K562 (cell line): ENCODE measurements around the gene MGAT5. TPM values are rescaled to one million over a fixed set of nuclear protein-coding genes. Genes with fewer than 3 reads are reported as not detected.

Experiments
- ATAC-seq: fragments of 200-7000 bp; cut with Tn5 transposase; 3 replicates; pipeline ENCODE4 v1.9.1; 2020; ENCODE audit warnings: moderate library complexity
- BruUV-seq: library from RNA; stranded (reverse); fragments of 400-500 nt; replicated peaks from 2 replicates; lab custom pipeline; 2021; lab: Mats Ljungman, UMichigan
- CTCF ChIA-PET: fragments of 300-600 bp; formaldehyde crosslinking; extraction: SDS; loops from one replicate; lab custom pipeline; 2021; ENCODE audit warnings: low intra/inter-chr PET ratio; lab: Yijun Ruan, JAX
- POLR2A ChIA-PET: fragments of 300-600, 350-650 bp; sonication (Branson Sonifier 250); formaldehyde crosslinking; extraction: SDS; loops from one replicate; lab custom pipeline; 2021; ENCODE audit warnings: antibody characterized with exemption, inconsistent platforms; lab: Yijun Ruan, JAX
- DNase-seq, 4 experiments: peaks; one replicate each; pipeline versions ENCODE4 v3.0.0 to v3.0.0-alpha.2; 2011 to 2018; ENCODE audit warnings: low spot score in 3 of 4, mixed read lengths in 3 of 4; ENCODE audit errors: extremely low read depth in 1 of 4
- FAIRE-seq: peaks from 2 replicates; lab custom pipeline; 2011; peaks lifted over from hg19 to GRCh38; lab: Jason Lieb, UNC
- H2AFZ ChIP-seq: 2 replicates; pipeline ENCODE4 v1.6.0; 2011; ENCODE audit warnings: low read depth, low read length, control low read depth, inconsistent platforms
- H3K27ac ChIP-seq: fragments of 200-600 bp; 3 replicates; pipeline ENCODE4 v1.8.0; 2011; ENCODE audit warnings: low read depth, mild to moderate bottlenecking, control low read depth, inconsistent platforms, low read length, moderate library complexity, mixed read lengths; ENCODE audit errors: extremely low read depth
- H3K27me3 ChIP-seq, 2 experiments: fragments of 300-600 bp in 1 of 2; 2 replicates in 1 of 2; 3 replicates in 1 of 2; pipeline versions ENCODE4 v1.6.0 to v1.8.0; 2011; ENCODE audit warnings: inconsistent platforms in 2 of 2, low read length in 2 of 2, mild to moderate bottlenecking in 1 of 2, mixed read lengths in 1 of 2, moderate library complexity in 1 of 2; ENCODE audit not compliant: control insufficient read depth in 2 of 2, insufficient read depth in 2 of 2
- H3K36me3 ChIP-seq: fragments of 300-600 bp; 3 replicates; pipeline ENCODE4 v1.8.0; 2011; ENCODE audit warnings: mild to moderate bottlenecking, low read length, inconsistent platforms; ENCODE audit not compliant: control insufficient read depth, insufficient read depth
- H3K4me1 ChIP-seq, 2 experiments: fragments of 200-600 bp in 1 of 2; replicated peaks in 1 of 2; 2 replicates in 1 of 2; 3 replicates in 1 of 2; pipeline versions ENCODE4 v1.5.1 to v1.8.0; 2011; ENCODE audit warnings: inconsistent platforms in 2 of 2, low read length in 2 of 2, mild to moderate bottlenecking in 1 of 2, mixed read lengths in 1 of 2, moderate library complexity in 1 of 2; ENCODE audit not compliant: control insufficient read depth in 2 of 2, insufficient read depth in 2 of 2
- H3K4me2 ChIP-seq: 2 replicates; pipeline ENCODE4 v1.6.1; 2011; ENCODE audit warnings: low read length, control low read depth, inconsistent platforms, mixed read lengths; ENCODE audit not compliant: insufficient read depth
- H3K4me3 ChIP-seq: fragments of 200-600 bp; sonication (generic), shearing (Covaris generic); 2 replicates; pipeline ENCODE4 v1.5.1; 2016; ENCODE audit warnings: control low read depth, inconsistent platforms
- H3K79me2 ChIP-seq: fragments of 200-600 bp; 3 replicates; pipeline ENCODE4 v1.8.0; 2011; ENCODE audit warnings: low read length, inconsistent platforms; ENCODE audit not compliant: control insufficient read depth, insufficient read depth
- H3K9ac ChIP-seq, 2 experiments: 2 replicates each; pipeline versions ENCODE4 v1.6.0 to v1.6.1; 2011; ENCODE audit warnings: low read depth in 2 of 2, low read length in 2 of 2, control low read depth in 1 of 2, inconsistent platforms in 1 of 2, mild to moderate bottlenecking in 1 of 2, mixed read lengths in 1 of 2; ENCODE audit not compliant: insufficient read depth in 1 of 2
- H3K9me1 ChIP-seq: one replicate; pipeline ENCODE4 v1.6.0; 2011; ENCODE audit warnings: inconsistent platforms, mild to moderate bottlenecking, low read length, moderate library complexity; ENCODE audit not compliant: control insufficient read depth, insufficient read depth
- H3K9me3 ChIP-seq: replicated peaks from 2 replicates; pipeline ENCODE4 v1.5.1; 2011; ENCODE audit warnings: low read depth, low read length, inconsistent platforms; ENCODE audit not compliant: control insufficient read depth, insufficient read depth
- H4K20me1 ChIP-seq: replicated peaks from 2 replicates; pipeline ENCODE4 v1.6.1; 2011; ENCODE audit warnings: low read length, inconsistent platforms, mixed read lengths; ENCODE audit not compliant: control insufficient read depth, insufficient read depth
- CBX5 ChIP-seq: IDR thresholded peaks from 2 replicates; pipeline ENCODE4 v1.6.1; 2014; ENCODE audit warnings: low read depth, borderline replicate concordance
- FOXM1 ChIP-seq, 2 experiments: fragments of 450-650 bp in 1 of 2; sonication (generic) in 1 of 2; formaldehyde crosslinking in 1 of 2; IDR thresholded peaks; 2 replicates each; pipeline versions ENCODE4 v1.6.1 to v1.9.0; 2017 to 2022; ENCODE audit warnings: low read depth in 2 of 2, mild to moderate bottlenecking in 2 of 2, missing genetic modification reagents in 1 of 2, moderate library complexity in 1 of 2
- GABPA ChIP-seq: fragments of 200-800 bp; sonication (Bioruptor generic); conservative IDR thresholded peaks from 2 replicates; pipeline ENCODE4 v1.6.1; 2016; ENCODE audit warnings: low read depth, missing genetic modification characterization, missing compliant biosample characterization
- HDAC6 ChIP-seq: IDR thresholded peaks from 2 replicates; pipeline ENCODE4 v1.6.1; 2012; ENCODE audit warnings: low read depth, mild to moderate bottlenecking, control low read depth, inconsistent platforms, low read length, moderate library complexity
- KAT2B ChIP-seq: IDR thresholded peaks from one replicate; pipeline ENCODE4 v1.6.1; 2012; ENCODE audit warnings: low read depth, mild to moderate bottlenecking, control low read depth, inconsistent platforms, low read length, moderate library complexity
- MCM2 ChIP-seq: fragments of 450-650 bp; IDR thresholded peaks from 2 replicates; pipeline ENCODE4 v1.6.1; 2017; ENCODE audit warnings: low read depth, mild to moderate bottlenecking
- SMARCC2 ChIP-seq: fragments of 450-650 bp; IDR thresholded peaks from 2 replicates; pipeline ENCODE4 v1.6.1; 2017; ENCODE audit warnings: antibody characterized with exemption, moderate library complexity, mild to moderate bottlenecking, low read depth
- SRSF1 ChIP-seq: fragments of 200-400 bp; formaldehyde crosslinking; IDR thresholded peaks from 2 replicates; pipeline ENCODE4 v1.6.1; 2017; ENCODE audit warnings: mild to moderate bottlenecking, low read depth, low read length, moderate library complexity
- ZBTB1 ChIP-seq: sonication (generic); formaldehyde crosslinking; IDR thresholded peaks from 2 replicates; pipeline ENCODE4 v1.8.1; 2023; ENCODE audit warnings: missing genetic modification reagents, low read depth, mild to moderate bottlenecking, borderline replicate concordance
- ZNF165 ChIP-seq: fragments of 250-450 bp; sonication (Bioruptor Pico); IDR thresholded peaks from 2 replicates; pipeline ENCODE4 v1.4.0; 2020; ENCODE audit warnings: borderline replicate concordance
- ZNF282 ChIP-seq: sonication (generic); formaldehyde crosslinking; IDR thresholded peaks from 2 replicates; pipeline ENCODE4 v1.8.1; 2023; ENCODE audit warnings: missing genetic modification reagents
- ZNF444 ChIP-seq: fragments of 250-450 bp; sonication (Bioruptor Pico); IDR thresholded peaks from 2 replicates; pipeline ENCODE4 v1.4.0; 2020; ENCODE audit warnings: mild to moderate bottlenecking, moderate library complexity
- ZNF583 ChIP-seq: fragments of 250-450 bp; sonication (Bioruptor Pico); IDR thresholded peaks from 2 replicates; pipeline ENCODE4 v1.4.0; 2020
- ZNF586 ChIP-seq: fragments of 450-650 bp; formaldehyde crosslinking; conservative IDR thresholded peaks from 2 replicates; pipeline ENCODE4 v1.4.0; 2020; ENCODE audit warnings: mild to moderate bottlenecking, moderate library complexity
- ZNF830 ChIP-seq: fragments of 250-450 bp; sonication (Bioruptor Pico); IDR thresholded peaks from 2 replicates; pipeline ENCODE4 v1.5.0; 2021; ENCODE audit warnings: mild to moderate bottlenecking
- WGBS: fragments of 100-300 bp; shearing (Covaris generic); methylation state at CpG from one replicate; pipeline ENCODE4 v1.1.6; 2016; ENCODE audit warnings: low coverage, mixed read lengths; ENCODE audit not compliant: insufficient coverage; ENCODE audit errors: missing lambda C conversion rate; 5-methylcytosine and 5-hydroxymethylcytosine counted together
- in situ Hi-C: fragments of 300-500 bp; cut with MboI; formaldehyde crosslinking; loops from 4 replicates; pipeline ENCODE4 v1.15.0; 2018; ENCODE audit warnings: inconsistent platforms, mixed read lengths
- intact Hi-C: fragments of 100-400 bp; cut with micrococcal nuclease; formaldehyde crosslinking; loops from 2 replicates; pipeline ENCODE4 v1.14.2; 2022
- polyA plus RNA-seq, 8 experiments: library from polyadenylated mRNA; depleted of rRNA in 4 of 8; stranded (reverse) in 5 of 8; unstranded in 3 of 8; fragments of >200 nt; fragmentation: Nextera tagmentation in 2 of 8; fragmentation: Illumina TruSeq in 1 of 8; extraction: Ambion mirVana in 2 of 8; extraction: Trizol in 1 of 8; gene quantifications; 2 replicates each; pipeline versions ENCODE4 v1.2.1 to v1.2.3, GENCODE V29; 2011 to 2014; ENCODE audit warnings: inconsistent platforms in 1 of 8, missing spikeins in 1 of 8
- total RNA-seq, 7 experiments: library from RNA; depleted of rRNA in 6 of 7; stranded (reverse); fragments of >200 nt in 6 of 7; fragmentation: Illumina TruSeq in 2 of 7; extraction: Trizol in 2 of 7; gene quantifications; 2 replicates each; pipeline versions ENCODE4 v1.2.1 to v1.2.3, GENCODE V29; 2011 to 2021; ENCODE audit warnings: low replicate concordance in 1 of 7
- TF ChIP-seq, protein P1 (sequence below): fragments of 450-650 bp; formaldehyde crosslinking; IDR thresholded peaks from 2 replicates; pipeline ENCODE4 v1.4.0; 2022; ENCODE audit warnings: missing genetic modification characterization
- TF ChIP-seq, protein P2 (sequence below): fragments of 250-450 bp; sonication (Bioruptor Pico); IDR thresholded peaks from 2 replicates; pipeline ENCODE4 v1.4.0; 2020; ENCODE audit warnings: borderline replicate concordance

MGAT5 gene
- total and polyA plus RNA-seq, 9 of the 15 experiments (the other 6 are each of a cell fraction or from before 2014, with no cell fraction given) = 1.6 to 18.6 (median 11.1) TPM

DNA sequence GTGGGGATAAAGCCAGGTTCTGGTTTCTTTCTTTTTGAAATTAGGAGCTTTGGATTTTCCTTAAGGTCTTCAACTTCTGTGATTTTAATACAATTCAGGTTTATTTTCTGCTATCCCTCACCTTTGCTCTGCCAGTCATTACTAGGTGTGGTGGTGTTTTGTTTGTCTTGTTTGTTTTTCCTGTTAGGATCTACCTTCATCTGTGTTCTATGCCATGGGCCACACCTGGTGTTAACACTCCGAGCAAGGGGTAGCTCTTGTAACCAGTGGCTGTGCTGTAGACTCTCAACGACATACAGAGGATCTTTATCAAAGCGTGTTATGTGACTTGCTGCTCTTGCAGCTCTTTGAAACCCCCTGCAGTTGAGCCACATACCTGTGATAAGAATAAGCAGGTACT lies 38.6 kb downstream of the MGAT5 start:
- Histone ChIP-seq H3K27ac (no peak overlapping the region), H2AFZ (no peak overlapping the region), H3K9me1 (no peaks in the 10 kb centered on the region), H4K20me1 (no peaks in the 10 kb centered on the region), H3K36me3 (no peaks in the 10 kb centered on the region; the same call in 2 of the 3 replicates), H3K9me3 (no peaks in the 10 kb centered on the region), H3K4me2 (no peak overlapping the region), H3K27me3 (no peaks in the 10 kb centered on the region), H3K4me3 (no peak overlapping the region), H3K79me2 (no peaks in the 10 kb centered on the region), H3K9ac (no peak overlapping the region), H3K4me1 (no peaks in the 10 kb centered on the region)
- BruUV-seq = no TSS peak
- in situ Hi-C loops = no loop called here
- WGBS = 56% methylated on average over 3 of the region's 3 CpGs
- TF ChIP-seq HDAC6 (no peak), ZNF165 (CRISPR knock-in tag) (no peak), GABPA (no peak), ZNF830 (CRISPR knock-in tag) (no peak), ZNF444 (CRISPR knock-in tag) (no peak), SRSF1 (no peak), ZNF583 (CRISPR knock-in tag) (no peak), ZNF282 (CRISPR knock-in tag) (no peak), ZBTB1 (no peak), MCM2 (no peak), ZNF586 (CRISPR knock-in tag) (no peak), CBX5 (no peak), SMARCC2 (no peak), KAT2B (no peak), FOXM1 (IDR thresholded peaks at IDR 0.05; ENCODE audit: low read depth) (no peak), FOXM1 (CRISPR knock-in tag; IDR thresholded peaks at IDR 0.05; ENCODE audit: low read depth) (no peak)
- TF ChIP-seq, protein P1, sequence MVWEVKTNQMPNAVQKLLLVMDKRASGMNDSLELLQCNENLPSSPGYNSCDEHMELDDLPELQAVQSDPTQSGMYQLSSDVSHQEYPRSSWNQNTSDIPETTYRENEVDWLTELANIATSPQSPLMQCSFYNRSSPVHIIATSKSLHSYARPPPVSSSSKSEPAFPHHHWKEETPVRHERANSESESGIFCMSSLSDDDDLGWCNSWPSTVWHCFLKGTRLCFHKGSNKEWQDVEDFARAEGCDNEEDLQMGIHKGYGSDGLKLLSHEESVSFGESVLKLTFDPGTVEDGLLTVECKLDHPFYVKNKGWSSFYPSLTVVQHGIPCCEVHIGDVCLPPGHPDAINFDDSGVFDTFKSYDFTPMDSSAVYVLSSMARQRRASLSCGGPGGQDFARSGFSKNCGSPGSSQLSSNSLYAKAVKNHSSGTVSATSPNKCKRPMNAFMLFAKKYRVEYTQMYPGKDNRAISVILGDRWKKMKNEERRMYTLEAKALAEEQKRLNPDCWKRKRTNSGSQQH = no peak
- TF ChIP-seq, protein P2, sequence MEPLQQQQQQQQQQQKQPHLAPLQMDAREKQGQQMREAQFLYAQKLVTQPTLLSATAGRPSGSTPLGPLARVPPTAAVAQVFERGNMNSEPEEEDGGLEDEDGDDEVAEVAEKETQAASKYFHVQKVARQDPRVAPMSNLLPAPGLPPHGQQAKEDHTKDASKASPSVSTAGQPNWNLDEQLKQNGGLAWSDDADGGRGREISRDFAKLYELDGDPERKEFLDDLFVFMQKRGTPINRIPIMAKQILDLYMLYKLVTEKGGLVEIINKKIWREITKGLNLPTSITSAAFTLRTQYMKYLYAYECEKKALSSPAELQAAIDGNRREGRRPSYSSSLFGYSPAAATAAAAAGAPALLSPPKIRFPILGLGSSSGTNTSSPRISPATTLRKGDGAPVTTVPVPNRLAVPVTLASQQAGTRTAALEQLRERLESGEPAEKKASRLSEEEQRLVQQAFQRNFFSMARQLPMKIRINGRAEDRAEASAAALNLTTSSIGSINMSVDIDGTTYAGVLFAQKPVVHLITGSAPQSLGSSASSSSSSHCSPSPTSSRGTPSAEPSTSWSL (CRISPR knock-in tag) = no peak
- ChIA-PET POLR2A (interaction anchor here (0.7 kb wide), 1 partner anchor 331 kb away, joined by 3 read pairs; no protein-coding TSS in a partner anchor), CTCF (no interaction called here)
- intact Hi-C loops = no loop called here
- ATAC-seq (no peak), DNase-seq (no peak), FAIRE-seq (no peak)
